Measurements from ENCODE around the gene OLIG1. TPM values are rescaled to one million over a fixed set of nuclear protein-coding genes. Genes with fewer than 3 reads are reported as not detected.
A peak's percentile ranks its signal among the peaks of the same experiment; 100 is the strongest.

OLIG1 gene
- total RNA-seq, 1 donor from 2014 or later: not detected

DNA sequence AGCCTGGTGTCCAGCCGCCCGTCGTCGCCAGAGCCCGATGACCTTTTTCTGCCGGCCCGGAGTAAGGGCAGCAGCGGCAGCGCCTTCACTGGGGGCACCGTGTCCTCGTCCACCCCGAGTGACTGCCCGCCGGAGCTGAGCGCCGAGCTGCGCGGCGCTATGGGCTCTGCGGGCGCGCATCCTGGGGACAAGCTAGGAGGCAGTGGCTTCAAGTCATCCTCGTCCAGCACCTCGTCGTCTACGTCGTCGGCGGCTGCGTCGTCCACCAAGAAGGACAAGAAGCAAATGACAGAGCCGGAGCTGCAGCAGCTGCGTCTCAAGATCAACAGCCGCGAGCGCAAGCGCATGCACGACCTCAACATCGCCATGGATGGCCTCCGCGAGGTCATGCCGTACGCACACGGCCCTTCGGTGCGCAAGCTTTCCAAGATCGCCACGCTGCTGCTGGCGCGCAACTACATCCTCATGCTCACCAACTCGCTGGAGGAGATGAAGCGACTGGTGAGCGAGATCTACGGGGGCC, 43.0 kb upstream of the OLIG1 start:
- H3K27ac Mint-ChIP-seq: peak overlapping the region; percentile 71
- peaks cover 74% of the 10 kb centered on the region for H3K27me3 Mint-ChIP-seq
- intact Hi-C loops (cut with micrococcal nuclease): loop anchor here (10.0 kb wide), 1 partner anchor 168 kb away; no protein-coding TSS in a partner anchor
- peak; percentile 63 for DNase-seq
- H3K36me3 Mint-ChIP-seq (ENCODE audit: low read depth): peaks cover 9% of the 10 kb centered on the region
- peaks cover 19% of the 10 kb centered on the region for H3K4me1 Mint-ChIP-seq
- peaks cover 6% of the 10 kb centered on the region for H3K9me3 Mint-ChIP-seq
- peak overlapping the region; percentile 28 for H3K4me3 Mint-ChIP-seq

DNA sequence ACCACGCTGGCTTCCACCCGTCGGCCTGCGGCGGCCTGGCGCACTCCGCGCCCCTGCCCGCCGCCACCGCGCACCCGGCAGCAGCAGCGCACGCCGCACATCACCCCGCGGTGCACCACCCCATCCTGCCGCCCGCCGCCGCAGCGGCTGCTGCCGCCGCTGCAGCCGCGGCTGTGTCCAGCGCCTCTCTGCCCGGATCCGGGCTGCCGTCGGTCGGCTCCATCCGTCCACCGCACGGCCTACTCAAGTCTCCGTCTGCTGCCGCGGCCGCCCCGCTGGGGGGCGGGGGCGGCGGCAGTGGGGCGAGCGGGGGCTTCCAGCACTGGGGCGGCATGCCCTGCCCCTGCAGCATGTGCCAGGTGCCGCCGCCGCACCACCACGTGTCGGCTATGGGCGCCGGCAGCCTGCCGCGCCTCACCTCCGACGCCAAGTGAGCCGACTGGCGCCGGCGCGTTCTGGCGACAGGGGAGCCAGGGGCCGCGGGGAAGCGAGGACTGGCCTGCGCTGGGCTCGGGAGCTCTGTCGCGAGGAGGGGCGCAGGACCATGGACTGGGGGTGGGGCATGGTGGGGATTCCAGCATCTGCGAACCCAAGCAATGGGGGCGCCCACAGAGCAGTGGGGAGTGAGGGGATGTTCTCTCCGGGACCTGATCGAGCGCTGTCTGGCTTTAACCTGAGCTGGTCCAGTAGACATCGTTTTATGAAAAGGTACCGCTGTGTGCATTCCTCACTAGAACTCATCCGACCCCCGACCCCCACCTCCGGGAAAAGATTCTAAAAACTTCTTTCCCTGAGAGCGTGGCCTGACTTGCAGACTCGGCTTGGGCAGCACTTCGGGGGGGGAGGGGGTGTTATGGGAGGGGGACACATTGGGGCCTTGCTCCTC, 42.3 kb upstream of the OLIG1 start:
- Mint-ChIP-seq H3K27me3 (peaks cover 74% of the 10 kb centered on the region), H3K27ac (no peak overlapping the region), H3K9me3 (peaks cover 6% of the 10 kb centered on the region), H3K4me3 (no peak overlapping the region), H3K36me3 (ENCODE audit: low read depth) (peaks cover 6% of the 10 kb centered on the region), H3K4me1 (peaks cover 17% of the 10 kb centered on the region)
- DNase-seq: no peak
- intact Hi-C loops (cut with micrococcal nuclease): loop anchor here (2.0 to 10.0 kb wide), 2 partner anchors 43 to 167 kb away; partner anchors contain the start of gene OLIG1

DNA sequence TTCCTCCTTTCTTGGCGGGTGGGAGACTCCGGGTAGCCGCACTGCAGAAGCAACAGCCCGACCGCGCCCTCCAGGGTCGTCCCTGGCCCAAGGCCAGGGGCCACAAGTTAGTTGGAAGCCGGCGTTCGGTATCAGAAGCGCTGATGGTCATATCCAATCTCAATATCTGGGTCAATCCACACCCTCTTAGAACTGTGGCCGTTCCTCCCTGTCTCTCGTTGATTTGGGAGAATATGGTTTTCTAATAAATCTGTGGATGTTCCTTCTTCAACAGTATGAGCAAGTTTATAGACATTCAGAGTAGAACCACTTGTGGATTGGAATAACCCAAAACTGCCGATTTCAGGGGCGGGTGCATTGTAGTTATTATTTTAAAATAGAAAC, 41.7 kb upstream of the OLIG1 start:
- Mint-ChIP-seq H3K9me3 (peaks cover 6% of the 10 kb centered on the region), H3K4me1 (peaks cover 16% of the 10 kb centered on the region), H3K36me3 (ENCODE audit: low read depth) (peaks cover 5% of the 10 kb centered on the region), H3K27me3 (peaks cover 73% of the 10 kb centered on the region), H3K27ac (peak overlapping the region; percentile 80), H3K4me3 (no peak overlapping the region)
- intact Hi-C loops (cut with micrococcal nuclease): loop anchor here (2.0 to 10.0 kb wide), 2 partner anchors 43 to 167 kb away; partner anchors contain the start of gene OLIG1
- no peak for DNase-seq

DNA sequence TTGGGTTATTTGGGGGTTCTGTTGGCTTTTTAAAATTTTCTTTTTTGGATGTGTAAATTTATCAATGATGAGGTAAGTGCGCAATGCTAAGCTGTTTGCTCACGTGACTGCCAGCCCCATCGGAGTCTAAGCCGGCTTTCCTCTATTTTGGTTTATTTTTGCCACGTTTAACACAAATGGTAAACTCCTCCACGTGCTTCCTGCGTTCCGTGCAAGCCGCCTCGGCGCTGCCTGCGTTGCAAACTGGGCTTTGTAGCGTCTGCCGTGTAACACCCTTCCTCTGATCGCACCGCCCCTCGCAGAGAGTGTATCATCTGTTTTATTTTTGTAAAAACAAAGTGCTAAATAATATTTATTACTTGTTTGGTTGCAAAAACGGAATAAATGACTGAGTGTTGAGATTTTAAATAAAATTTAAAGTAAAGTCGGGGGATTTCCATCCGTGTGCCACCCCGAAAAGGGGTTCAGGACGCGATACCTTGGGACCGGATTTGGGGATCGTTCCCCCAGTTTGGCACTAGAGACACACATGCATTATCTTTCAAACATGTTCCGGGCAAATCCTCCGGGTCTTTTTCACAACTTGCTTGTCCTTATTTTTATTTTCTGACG, 41.1 kb upstream of the OLIG1 start:
- peak; percentile 69 for DNase-seq
- peaks cover 70% of the 10 kb centered on the region for H3K27me3 Mint-ChIP-seq
- H3K9me3 Mint-ChIP-seq: peaks cover 6% of the 10 kb centered on the region
- peaks cover 5% of the 10 kb centered on the region for H3K36me3 Mint-ChIP-seq (ENCODE audit: low read depth)
- peaks cover 16% of the 10 kb centered on the region for H3K4me1 Mint-ChIP-seq
- intact Hi-C loops (cut with micrococcal nuclease): loop anchor here (2.0 to 10.0 kb wide), 2 partner anchors 42 to 166 kb away; partner anchors contain the start of gene OLIG1
- no peak overlapping the region for H3K4me3 Mint-ChIP-seq
- H3K27ac Mint-ChIP-seq: peak overlapping the region; percentile 48

DNA sequence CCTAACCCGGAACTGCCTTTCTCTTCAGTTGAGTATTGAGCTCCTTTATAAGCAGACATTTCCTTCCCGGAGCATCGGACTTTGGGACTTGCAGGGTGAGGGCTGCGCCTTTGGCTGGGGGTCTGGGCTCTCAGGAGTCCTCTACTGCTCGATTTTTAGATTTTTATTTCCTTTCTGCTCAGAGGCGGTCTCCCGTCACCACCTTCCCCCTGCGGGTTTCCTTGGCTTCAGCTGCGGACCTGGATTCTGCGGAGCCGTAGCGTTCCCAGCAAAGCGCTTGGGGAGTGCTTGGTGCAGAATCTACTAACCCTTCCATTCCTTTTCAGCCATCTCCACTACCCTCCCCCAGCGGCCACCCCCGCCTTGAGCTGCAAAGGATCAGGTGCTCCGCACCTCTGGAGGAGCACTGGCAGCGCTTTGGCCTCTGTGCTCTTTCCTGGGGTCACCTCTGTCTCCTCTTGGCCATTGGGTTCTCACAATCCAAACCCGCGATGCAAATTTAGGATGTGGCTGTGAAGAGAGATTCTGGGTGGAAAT, 40.5 kb upstream of the OLIG1 start:
- H3K27ac Mint-ChIP-seq: peak overlapping the region; percentile 48
- intact Hi-C loops (cut with micrococcal nuclease): loop anchor here (2.0 to 10.0 kb wide), 2 partner anchors 41 to 165 kb away; partner anchors contain the start of gene OLIG1
- no peak overlapping the region for H3K4me3 Mint-ChIP-seq

DNA sequence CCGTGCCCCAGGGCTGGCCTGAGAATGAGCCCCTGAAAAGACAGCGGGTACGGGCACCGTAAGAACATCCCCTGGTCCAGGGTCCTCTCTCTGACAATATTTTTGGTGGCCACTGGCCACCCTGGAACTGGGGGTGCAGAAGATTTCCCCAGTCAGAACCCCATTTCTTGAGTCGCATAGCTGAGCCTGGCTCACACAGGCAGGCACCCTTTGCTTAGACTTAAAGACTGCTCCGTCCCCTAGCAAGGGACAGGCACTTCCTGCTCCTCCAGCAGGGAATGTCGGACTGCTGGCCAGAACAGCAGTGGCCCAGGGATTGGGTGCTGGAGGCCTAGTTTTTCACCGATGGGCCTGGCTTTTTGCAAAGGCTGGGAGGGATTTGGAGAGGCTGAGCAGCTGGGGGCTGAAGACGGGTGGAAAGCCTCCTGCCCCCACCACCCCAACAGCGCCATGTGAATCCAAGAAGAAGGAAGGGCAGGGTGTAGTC, 39.9 kb upstream of the OLIG1 start:
- Mint-ChIP-seq H3K27me3 (peaks cover 62% of the 10 kb centered on the region), H3K9me3 (no peaks in the 10 kb centered on the region), H3K4me1 (peaks cover 11% of the 10 kb centered on the region), H3K36me3 (ENCODE audit: low read depth) (peaks cover 3% of the 10 kb centered on the region), H3K4me3 (no peak overlapping the region), H3K27ac (no peak overlapping the region)
- DNase-seq: no peak
- intact Hi-C loops (cut with micrococcal nuclease): loop anchor here (2.0 to 10.0 kb wide), 2 partner anchors 41 to 165 kb away; partner anchors contain the start of gene OLIG1

More for the DNA sequence above, 40.5 kb upstream of the OLIG1 start:
- Mint-ChIP-seq H3K9me3 (no peaks in the 10 kb centered on the region), H3K27me3 (peaks cover 68% of the 10 kb centered on the region), H3K36me3 (ENCODE audit: low read depth) (peaks cover 3% of the 10 kb centered on the region), H3K4me1 (peaks cover 11% of the 10 kb centered on the region)
- DNase-seq: no peak

DNA sequence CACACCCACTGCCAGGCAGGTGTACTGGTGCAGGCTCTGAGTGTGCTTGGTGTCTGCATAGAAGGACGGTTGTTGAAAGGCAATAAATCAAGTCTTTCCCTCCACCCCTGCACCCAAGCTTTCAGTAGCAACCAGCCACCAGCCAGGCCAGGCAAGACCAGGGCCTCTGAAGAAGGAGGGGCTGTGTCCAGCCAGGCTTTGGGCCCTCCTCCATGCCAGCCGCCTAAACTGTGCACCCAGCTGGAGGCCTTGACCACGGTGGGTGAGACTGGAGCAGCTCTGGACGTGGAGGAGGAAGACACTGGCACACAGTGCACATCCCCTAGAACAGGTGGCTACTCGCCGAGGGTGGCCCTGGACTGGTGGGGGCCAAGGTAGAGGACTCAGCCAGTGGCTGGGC, 39.3 kb upstream of the OLIG1 start:
- peaks cover 60% of the 10 kb centered on the region for H3K27me3 Mint-ChIP-seq

DNA sequence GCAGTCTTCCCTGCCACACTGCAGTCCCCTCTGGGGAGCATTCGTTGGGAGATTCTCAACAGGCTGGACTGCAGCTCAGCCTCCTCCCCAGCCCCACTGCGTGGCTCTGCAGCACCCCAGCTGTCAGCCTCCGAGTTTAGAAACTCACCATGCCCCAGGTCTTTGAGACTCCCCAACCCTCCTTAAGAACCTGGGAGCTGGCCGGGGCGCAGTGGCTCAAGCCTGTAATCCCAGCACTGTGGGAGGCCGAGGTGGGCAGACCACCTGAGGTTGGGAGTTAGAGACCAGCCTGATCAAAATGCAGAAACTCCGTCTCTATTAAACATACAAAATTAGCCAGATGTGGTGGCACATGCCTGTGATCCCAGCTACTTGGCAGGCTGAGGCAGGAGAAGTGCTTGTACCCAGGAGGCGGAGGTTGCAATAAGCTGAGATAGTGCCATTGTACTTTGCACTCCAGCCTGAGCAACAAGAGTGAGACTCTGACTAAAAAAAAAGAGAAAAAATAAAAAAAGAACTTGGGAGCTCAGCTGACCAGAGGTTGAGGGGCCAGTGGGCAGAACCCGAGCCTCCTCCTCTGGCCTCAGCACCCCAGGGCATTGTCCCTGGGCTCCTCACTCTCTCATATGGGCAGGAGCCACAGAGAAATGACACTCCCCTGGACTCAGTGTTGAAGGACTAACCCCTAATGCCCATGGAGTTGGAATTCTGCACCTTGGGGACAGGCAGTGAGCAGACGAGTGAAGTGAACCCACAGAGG, 38.6 kb upstream of the OLIG1 start:
- peaks cover 54% of the 10 kb centered on the region for H3K27me3 Mint-ChIP-seq
- no peaks in the 10 kb centered on the region for H3K36me3 Mint-ChIP-seq (ENCODE audit: low read depth)
- intact Hi-C loops (cut with micrococcal nuclease): no loop called here
- H3K4me1 Mint-ChIP-seq: peaks cover 9% of the 10 kb centered on the region
- no peak for DNase-seq
- no peak overlapping the region for H3K4me3 Mint-ChIP-seq
- H3K27ac Mint-ChIP-seq: no peak overlapping the region
- H3K9me3 Mint-ChIP-seq: no peaks in the 10 kb centered on the region

More for the DNA sequence above, 39.3 kb upstream of the OLIG1 start:
- Mint-ChIP-seq H3K4me3 (no peak overlapping the region), H3K4me1 (peaks cover 11% of the 10 kb centered on the region), H3K27ac (no peak overlapping the region), H3K9me3 (no peaks in the 10 kb centered on the region), H3K36me3 (ENCODE audit: low read depth) (peaks cover 3% of the 10 kb centered on the region)
- no peak for DNase-seq
- intact Hi-C loops (cut with micrococcal nuclease): no loop called here

DNA sequence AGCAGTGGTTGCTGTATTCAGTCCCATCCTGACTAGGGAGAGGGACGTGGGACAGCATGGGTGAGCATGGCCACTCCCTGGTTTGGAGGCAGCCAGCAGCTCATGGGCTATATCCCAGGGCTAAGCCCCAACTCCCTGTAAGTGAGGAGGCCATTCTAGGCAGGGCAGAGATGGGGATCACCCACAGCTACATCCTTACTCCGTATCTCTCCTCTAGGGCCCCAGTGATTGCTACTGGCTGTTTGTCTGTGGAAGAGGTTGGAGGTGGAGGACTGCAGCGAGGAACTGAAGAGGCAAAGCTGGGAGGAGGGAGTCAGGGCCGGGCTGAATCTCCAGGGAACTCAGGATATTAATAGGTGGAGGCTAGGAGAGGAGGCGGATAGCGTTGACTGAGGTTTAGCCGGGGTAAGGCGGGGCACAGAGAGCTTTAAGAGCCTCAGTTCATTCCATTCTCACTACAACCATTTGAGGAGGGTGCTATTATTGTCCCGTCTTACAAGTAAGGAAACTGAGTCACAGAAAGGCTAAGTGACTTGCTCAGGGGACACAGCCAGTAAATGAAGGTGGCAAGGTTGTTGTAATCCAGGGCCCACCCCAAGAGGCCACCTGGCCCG, 37.4 kb upstream of the OLIG1 start:
- Mint-ChIP-seq H3K4me3 (no peak overlapping the region), H3K9me3 (no peaks in the 10 kb centered on the region), H3K27me3 (peaks cover 45% of the 10 kb centered on the region), H3K4me1 (peaks cover 16% of the 10 kb centered on the region), H3K27ac (no peak overlapping the region), H3K36me3 (ENCODE audit: low read depth) (no peaks in the 10 kb centered on the region)
- intact Hi-C loops (cut with micrococcal nuclease): no loop called here
- DNase-seq: no peak

DNA sequence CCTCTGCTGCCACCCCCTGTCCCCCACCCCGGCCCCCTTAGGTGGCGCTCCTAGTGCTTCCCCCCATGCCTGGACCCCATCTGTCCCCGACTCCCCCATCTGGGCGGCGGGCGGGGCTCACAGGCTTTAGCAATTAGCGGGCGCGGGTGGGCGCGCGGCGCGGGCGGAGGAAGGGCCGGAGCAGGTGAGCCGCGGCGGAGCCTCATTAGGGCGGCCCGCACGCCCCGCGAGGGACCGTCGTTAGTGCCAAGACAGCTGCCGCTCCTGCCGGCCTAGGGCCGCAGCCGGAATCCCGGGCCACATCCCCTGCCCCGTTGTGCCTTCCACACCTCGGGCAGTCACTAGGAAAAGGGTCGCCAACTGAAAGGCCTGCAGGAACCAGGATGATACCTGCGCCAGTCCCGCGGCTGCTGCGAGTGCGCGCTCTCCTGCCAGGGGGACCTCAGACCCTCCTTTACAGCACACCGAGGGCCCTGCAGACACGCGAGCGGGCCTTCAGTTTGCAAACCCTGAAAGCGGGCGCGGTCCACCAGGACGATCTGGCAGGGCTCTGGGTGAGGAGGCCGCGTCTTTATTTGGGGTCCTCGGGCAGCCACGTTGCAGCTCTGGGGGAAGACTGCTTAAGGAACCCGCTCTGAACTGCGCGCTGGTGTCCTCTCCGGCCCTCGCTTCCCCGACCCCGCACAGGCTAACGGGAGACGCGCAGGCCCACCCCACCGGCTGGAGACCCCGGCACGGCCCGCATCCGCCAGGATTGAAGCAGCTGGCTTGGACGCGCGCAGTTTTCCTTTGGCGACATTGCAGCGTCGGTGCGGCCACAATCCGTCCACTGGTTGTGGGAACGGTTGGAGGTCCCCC, 36.6 kb upstream of the OLIG1 start:
- peaks cover 43% of the 10 kb centered on the region for H3K27me3 Mint-ChIP-seq
- H3K4me3 Mint-ChIP-seq: no peak overlapping the region

DNA sequence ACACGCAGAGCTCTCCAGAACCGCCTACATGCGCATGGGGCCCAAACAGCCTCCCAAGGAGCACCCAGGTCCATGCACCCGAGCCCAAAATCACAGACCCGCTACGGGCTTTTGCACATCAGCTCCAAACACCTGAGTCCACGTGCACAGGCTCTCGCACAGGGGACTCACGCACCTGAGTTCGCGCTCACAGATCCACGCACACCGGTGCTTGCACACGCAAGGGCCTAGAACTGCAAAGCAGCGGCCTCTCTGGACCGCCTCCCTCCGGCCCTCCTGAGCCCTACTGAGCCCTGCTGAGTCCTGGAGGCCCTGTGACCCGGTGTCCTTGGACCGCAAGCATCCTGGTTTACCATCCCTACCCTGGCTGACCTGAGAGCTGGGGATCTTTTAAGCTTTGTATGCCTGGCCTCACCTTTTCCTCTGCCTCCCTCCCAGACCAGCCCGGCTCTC, 36.0 kb upstream of the OLIG1 start:
- no peak overlapping the region for H3K4me3 Mint-ChIP-seq
- no peak for DNase-seq
- intact Hi-C loops (cut with micrococcal nuclease): no loop called here
- peaks cover 39% of the 10 kb centered on the region for H3K27me3 Mint-ChIP-seq
- no peaks in the 10 kb centered on the region for H3K9me3 Mint-ChIP-seq
- H3K27ac Mint-ChIP-seq: no peak overlapping the region
- no peaks in the 10 kb centered on the region for H3K36me3 Mint-ChIP-seq (ENCODE audit: low read depth)
- H3K4me1 Mint-ChIP-seq: peaks cover 11% of the 10 kb centered on the region

More for the DNA sequence above, 36.6 kb upstream of the OLIG1 start:
- H3K4me1 Mint-ChIP-seq: peaks cover 13% of the 10 kb centered on the region
- intact Hi-C loops (cut with micrococcal nuclease): no loop called here
- no peak overlapping the region for H3K27ac Mint-ChIP-seq
- H3K36me3 Mint-ChIP-seq (ENCODE audit: low read depth): no peaks in the 10 kb centered on the region
- DNase-seq: no peak
- H3K9me3 Mint-ChIP-seq: no peaks in the 10 kb centered on the region

DNA sequence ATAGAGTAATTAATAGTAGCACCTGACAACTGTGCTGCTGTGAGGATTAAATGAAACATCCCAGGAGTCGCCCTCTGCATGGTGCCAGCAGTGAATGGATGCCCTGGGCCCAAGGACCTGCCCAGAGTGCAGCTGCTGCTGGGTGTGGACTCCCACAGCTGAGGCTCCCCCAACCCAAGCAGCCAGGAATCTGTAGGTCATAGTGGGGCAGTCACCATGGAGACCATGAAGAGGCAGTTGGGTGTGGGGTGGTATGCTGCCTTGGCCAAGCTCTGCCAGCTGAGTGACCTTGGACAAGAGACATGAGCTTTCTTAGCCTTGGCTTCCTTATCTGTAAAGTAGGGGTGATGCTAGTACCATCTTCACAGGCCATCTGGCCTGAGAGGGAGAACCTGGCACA, 34.8 kb upstream of the OLIG1 start:
- intact Hi-C loops (cut with micrococcal nuclease): no loop called here
- no peak overlapping the region for H3K4me3 Mint-ChIP-seq
- H3K9me3 Mint-ChIP-seq: no peaks in the 10 kb centered on the region
- no peak for DNase-seq
- H3K4me1 Mint-ChIP-seq: peaks cover 8% of the 10 kb centered on the region
- no peaks in the 10 kb centered on the region for H3K36me3 Mint-ChIP-seq (ENCODE audit: low read depth)
- no peak overlapping the region for H3K27ac Mint-ChIP-seq
- H3K27me3 Mint-ChIP-seq: peaks cover 28% of the 10 kb centered on the region
